HCT116 (cell line): Measurements from ENCODE around the gene ADGRG6. TPM values are rescaled to one million over a fixed set of nuclear protein-coding genes. Genes with fewer than 3 reads are reported as not detected.

Experiments used
- ATAC-seq: fragments of 200-7000 bp; cut with Tn5 transposase; 2 replicates; pipeline ENCODE4 v1.9.1; 2020; ENCODE audit warnings: mild to moderate bottlenecking, moderate library complexity
- BruUV-seq: library from RNA; stranded (reverse); fragments of 400-500 nt; replicated peaks from 2 replicates; lab custom pipeline; 2021; lab: Mats Ljungman, UMichigan
- CTCF ChIA-PET: fragments of 300-600 bp; sonication (Branson Sonifier 250); formaldehyde crosslinking; loops from one replicate; lab custom pipeline; 2021; ENCODE audit warnings: antibody characterized with exemption; lab: Charles Lee
- POLR2A ChIA-PET: fragments of 300-600, 350-600 bp; sonication (Branson Sonifier 250); formaldehyde crosslinking; loops from one replicate; lab custom pipeline; 2021; ENCODE audit warnings: antibody characterized with exemption; lab: Charles Lee
- RAD21 ChIA-PET, 2 experiments: fragments of 300-600 bp; sonication (Branson Sonifier 250); formaldehyde crosslinking; loops; one replicate each; lab custom pipeline; 2023; ENCODE audit warnings: low total read pairs in 2 of 2; ENCODE audit not compliant: uncharacterized antibody in 2 of 2, unreplicated experiment in 2 of 2, low non-redundant PET in 1 of 2; lab: Charles Lee
- DNase-seq: peaks from one replicate; pipeline ENCODE4 v3.0.0-alpha.2; 2010; ENCODE audit warnings: low read depth, low spot score
- H2AFZ ChIP-seq: fragments of 200-600 bp; shearing (Covaris generic), sonication (generic); 2 replicates; pipeline ENCODE4 v1.6.1; 2017; ENCODE audit warnings: low read depth, mixed run types, mixed read lengths, antibody characterized with exemption, low read length; ENCODE audit not compliant: poor library complexity, severe bottlenecking
- H3K27ac ChIP-seq: 2 replicates; pipeline ENCODE4 v1.5.1; 2012; ENCODE audit warnings: low read depth, low read length
- H3K27me3 ChIP-seq: fragments of 200-600 bp; sonication (generic); 2 replicates; pipeline ENCODE4 v1.6.1; 2016; ENCODE audit warnings: mixed run types, low read length, mixed read lengths; ENCODE audit not compliant: insufficient read depth
- H3K36me3 ChIP-seq, 2 experiments: fragments of 200-500 bp in 1 of 2; fragments of 200-600 bp in 1 of 2; sonication (Bioruptor generic) in 1 of 2; sonication (generic) in 1 of 2; 2 replicates each; pipeline versions ENCODE4 v1.5.1 to v1.6.1; 2014 to 2016; ENCODE audit warnings: low read length in 2 of 2, inconsistent platforms in 1 of 2, mixed read lengths in 1 of 2, mixed run types in 1 of 2; ENCODE audit not compliant: insufficient read depth in 2 of 2, control insufficient read depth in 1 of 2
- H3K4me1 ChIP-seq, 2 experiments: fragments of 200-600 bp in 1 of 2; sonication (generic) in 1 of 2; 2 replicates each; pipeline versions ENCODE4 v1.5.1 to v1.6.1; 2012 to 2017; ENCODE audit warnings: low read length in 2 of 2, inconsistent platforms in 1 of 2, mild to moderate bottlenecking in 1 of 2, mixed read lengths in 1 of 2, mixed run types in 1 of 2, moderate library complexity in 1 of 2; ENCODE audit not compliant: insufficient read depth in 2 of 2, control insufficient read depth in 1 of 2
- H3K4me2 ChIP-seq: fragments of 200-600 bp; sonication (generic); 2 replicates; pipeline ENCODE4 v1.6.1; 2017; ENCODE audit warnings: mixed run types, low read length, mixed read lengths
- H3K4me3 ChIP-seq, 2 experiments: fragments of 200-600 bp in 1 of 2; sonication (generic) in 1 of 2; replicated peaks in 1 of 2; 2 replicates each; pipeline ENCODE4 v1.5.1; 2011 to 2016; ENCODE audit warnings: low read length in 2 of 2, control low read depth in 1 of 2, low read depth in 1 of 2, mild to moderate bottlenecking in 1 of 2, mixed read lengths in 1 of 2, mixed run types in 1 of 2
- H3K79me2 ChIP-seq: fragments of 200-600 bp; sonication (generic); 2 replicates; pipeline ENCODE4 v1.6.1; 2017; ENCODE audit warnings: mild to moderate bottlenecking, mixed run types, low read length, moderate library complexity, mixed read lengths; ENCODE audit not compliant: insufficient read depth
- H3K9ac ChIP-seq: fragments of 200-600 bp; sonication (generic); 2 replicates; pipeline ENCODE4 v1.6.1; 2016; ENCODE audit warnings: low read length, mixed read lengths
- H3K9me2 ChIP-seq: fragments of 200-600 bp; sonication (generic), shearing (Covaris generic); 2 replicates; pipeline ENCODE4 v1.6.1; 2017; ENCODE audit warnings: mixed run types, mild to moderate bottlenecking, moderate library complexity; ENCODE audit not compliant: insufficient read depth
- H3K9me3 ChIP-seq, 2 experiments: fragments of 200-500 bp in 1 of 2; fragments of 200-600 bp in 1 of 2; sonication (Bioruptor generic) in 1 of 2; sonication (generic) in 1 of 2; 2 replicates each; pipeline ENCODE4 v1.6.1; 2014 to 2017; ENCODE audit warnings: low read length in 2 of 2, mixed read lengths in 2 of 2, inconsistent platforms in 1 of 2, low read depth in 1 of 2, mild to moderate bottlenecking in 1 of 2, mixed run types in 1 of 2, moderate library complexity in 1 of 2; ENCODE audit not compliant: control insufficient read depth in 1 of 2, insufficient read depth in 1 of 2
- H4K20me1 ChIP-seq: fragments of 200-600 bp; sonication (generic), shearing (Covaris generic); 2 replicates; pipeline ENCODE4 v1.6.1; 2017; ENCODE audit warnings: mixed run types, mild to moderate bottlenecking, moderate library complexity; ENCODE audit not compliant: insufficient read depth
- CEBPB ChIP-seq: IDR thresholded peaks from 2 replicates; pipeline ENCODE4 v1.6.1; 2012; ENCODE audit warnings: low read depth
- CTCF ChIP-seq, 3 experiments: fragments of 200-600 bp in 1 of 3; sonication (generic) in 1 of 3; IDR thresholded peaks in 2 of 3; conservative IDR thresholded peaks in 1 of 3; 2 replicates each; pipeline ENCODE4 v1.5.1; 2012 to 2017; ENCODE audit warnings: low read depth in 2 of 3, low read length in 2 of 3, antibody characterized with exemption in 1 of 3, borderline replicate concordance in 1 of 3, control low read depth in 1 of 3, mild to moderate bottlenecking in 1 of 3, mixed read lengths in 1 of 3, mixed run types in 1 of 3, moderate library complexity in 1 of 3; ENCODE audit not compliant: insufficient read depth in 1 of 3
- ELF1 ChIP-seq: IDR thresholded peaks from 2 replicates; pipeline ENCODE4 v1.6.1; 2012; ENCODE audit warnings: low read depth, borderline replicate concordance
- EZH2phosphoT487 ChIP-seq: fragments of 200-600 bp; IDR thresholded peaks from 2 replicates; pipeline ENCODE4 v1.6.1; 2018; ENCODE audit warnings: antibody characterized with exemption, borderline replicate concordance
- JUND ChIP-seq: IDR thresholded peaks from 2 replicates; pipeline ENCODE4 v1.6.1; 2012
- REST ChIP-seq: IDR thresholded peaks from 2 replicates; pipeline ENCODE4 v1.6.1; 2012; ENCODE audit warnings: low read depth
- SP1 ChIP-seq: IDR thresholded peaks from 2 replicates; pipeline ENCODE4 v1.6.1; 2012; ENCODE audit warnings: low read depth
- TCF7L2 ChIP-seq: IDR thresholded peaks from 2 replicates; pipeline ENCODE4 v1.7.0; 2011; ENCODE audit warnings: borderline replicate concordance, inconsistent platforms; ENCODE audit not compliant: insufficient read depth, insufficient read length; ENCODE audit errors: extremely low read depth
- ZFX ChIP-seq: fragments of 450-650 bp; IDR thresholded peaks from 2 replicates; pipeline ENCODE4 v1.6.1; 2017
- intact Hi-C: fragments of 100-400 bp; cut with micrococcal nuclease; formaldehyde crosslinking; loops from 2 replicates; pipeline ENCODE4 v1.10.0; 2022
- total RNA-seq: library from RNA; stranded (reverse); gene quantifications from one replicate; pipeline ENCODE4 v1.2.1, GENCODE V29; 2021; ENCODE audit not compliant: unreplicated experiment
- TF ChIP-seq, protein P1 (sequence below): IDR thresholded peaks from 2 replicates; pipeline ENCODE4 v1.6.1; 2011; ENCODE audit warnings: mild to moderate bottlenecking, low read length, moderate library complexity; ENCODE audit not compliant: insufficient replicate concordance; ENCODE audit errors: extremely low read depth

The ADGRG6 gene
- total RNA-seq, 1 experiment from 2014 or later: 67.9 TPM

DNA sequence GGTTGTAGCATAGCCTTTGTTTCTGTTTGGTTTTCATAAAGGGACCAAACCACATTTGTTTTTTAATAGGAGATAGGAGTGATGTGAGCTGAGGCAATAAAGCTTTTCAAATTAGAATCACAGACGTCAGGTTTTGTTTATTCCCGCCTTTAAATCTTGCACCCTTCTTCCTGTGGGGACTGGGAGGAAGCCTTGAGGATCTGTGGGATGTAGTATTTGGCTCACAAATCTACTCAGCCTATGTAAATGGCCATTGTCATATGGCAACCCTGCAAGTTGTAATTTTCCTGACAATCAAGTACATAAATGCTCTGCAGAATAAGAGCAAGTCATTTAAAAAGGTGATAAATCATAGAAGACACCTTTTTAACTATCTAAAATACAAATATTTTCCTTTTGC lies 110.4 kb downstream of the ADGRG6 start:
- H3K27ac ChIP-seq: peak overlapping the region; percentile 64; the same call in 1 of the 2 replicates
- H3K79me2 ChIP-seq: no peaks in the 10 kb centered on the region
- H3K9ac ChIP-seq: peak overlapping the region; percentile 52; the same call in 1 of the 2 replicates
- no TSS peak for BruUV-seq
- intact Hi-C loops: no loop called here
- ChIA-PET CTCF (no interaction called here), RAD21 (no interaction called here), POLR2A (no interaction called here)
- H3K4me1 ChIP-seq: peaks cover 18 to 25% of the 10 kb centered on the region in 2 experiments
- no peaks in the 10 kb centered on the region for H3K9me2 ChIP-seq
- H3K4me3 ChIP-seq: no peak overlapping the region
- peaks cover 15 to 16% of the 10 kb centered on the region in 2 experiments; a peak in 3 of 4 replicates for H3K36me3 ChIP-seq
- H3K9me3 ChIP-seq: no peaks in the 10 kb centered on the region
- no peak for DNase-seq
- H3K4me2 ChIP-seq: peak overlapping the region; percentile 22; the same call in 1 of the 2 replicates
- ATAC-seq: no peak
- H2AFZ ChIP-seq: no peak overlapping the region
- TF ChIP-seq CEBPB (no peak), ELF1 (no peak), CTCF (IDR thresholded peaks at IDR 0.05 in 2 of 3, conservative IDR thresholded peaks at IDR 0.05 in 1 of 3; ENCODE audit: borderline replicate concordance in 1 of 3, insufficient read depth in 1 of 3, low read depth in 2 of 3, low read length in 2 of 3) (no peak), ZFX (no peak), JUND (no peak), TCF7L2 (no peak), EZH2phosphoT487 (no peak), SP1 (no peak), REST (no peak)
- TF ChIP-seq, protein P1, sequence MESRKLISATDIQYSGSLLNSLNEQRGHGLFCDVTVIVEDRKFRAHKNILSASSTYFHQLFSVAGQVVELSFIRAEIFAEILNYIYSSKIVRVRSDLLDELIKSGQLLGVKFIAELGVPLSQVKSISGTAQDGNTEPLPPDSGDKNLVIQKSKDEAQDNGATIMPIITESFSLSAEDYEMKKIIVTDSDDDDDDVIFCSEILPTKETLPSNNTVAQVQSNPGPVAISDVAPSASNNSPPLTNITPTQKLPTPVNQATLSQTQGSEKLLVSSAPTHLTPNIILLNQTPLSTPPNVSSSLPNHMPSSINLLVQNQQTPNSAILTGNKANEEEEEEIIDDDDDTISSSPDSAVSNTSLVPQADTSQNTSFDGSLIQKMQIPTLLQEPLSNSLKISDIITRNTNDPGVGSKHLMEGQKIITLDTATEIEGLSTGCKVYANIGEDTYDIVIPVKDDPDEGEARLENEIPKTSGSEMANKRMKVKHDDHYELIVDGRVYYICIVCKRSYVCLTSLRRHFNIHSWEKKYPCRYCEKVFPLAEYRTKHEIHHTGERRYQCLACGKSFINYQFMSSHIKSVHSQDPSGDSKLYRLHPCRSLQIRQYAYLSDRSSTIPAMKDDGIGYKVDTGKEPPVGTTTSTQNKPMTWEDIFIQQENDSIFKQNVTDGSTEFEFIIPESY: no peak
- H4K20me1 ChIP-seq: no peaks in the 10 kb centered on the region
- H3K27me3 ChIP-seq: no peaks in the 10 kb centered on the region
